Astrocyte of the cerebellum (primary cell): ENCODE results near the gene MOCOS.

Source experiments
- DNase-seq: peaks from one replicate; pipeline ENCODE4 v3.0.0-alpha.2; 2011; ENCODE audit warnings: low read depth
- H3K4me3 ChIP-seq: 2 replicates; pipeline ENCODE4 v1.5.1; 2011; ENCODE audit warnings: mild to moderate bottlenecking, low read depth, low read length, moderate library complexity
- CTCF ChIP-seq: IDR thresholded peaks from 2 replicates; pipeline ENCODE4 v1.5.1; 2012; ENCODE audit warnings: low read length, low read depth, moderate library complexity, mild to moderate bottlenecking; ENCODE audit errors: missing control alignments
- in situ Hi-C: cut with HindIII; loops from 2 replicates; pipeline ENCODE4 v1.10.0; 2017; ENCODE audit warnings: low sequenced_read_pairs

The MOCOS gene

GRCh38 chr18:36176711-36177110 is 10.6 kb upstream of the MOCOS start:
- no peak for TF ChIP-seq CTCF
- DNase-seq, result peak; percentile 42
- in situ Hi-C loops, result no loop called here

GRCh38 chr18:36177913-36178312 is 9.4 kb upstream of the MOCOS start:
- in situ Hi-C loops, result no loop called here
- DNase-seq, result no peak
- H3K4me3 ChIP-seq, result no peak overlapping the region
- TF ChIP-seq CTCF, result no peak

More at GRCh38 chr18:36176711-36177110, 10.6 kb upstream of the MOCOS start:
- H3K4me3 ChIP-seq, result no peak overlapping the region

GRCh38 chr18:36179562-36180355 is 7.5 kb upstream of the MOCOS start:
- no peak for TF ChIP-seq CTCF
- H3K4me3 ChIP-seq, result no peak overlapping the region
- peak; percentile 51 for DNase-seq
- in situ Hi-C loops, result no loop called here

- in situ Hi-C loops, result no loop called here
- H3K4me3 ChIP-seq, result no peak overlapping the region
- no peak for DNase-seq
- TF ChIP-seq CTCF, result no peak
Observed at GRCh38 chr18:36181441-36181840, 5.9 kb upstream of the MOCOS start.

GRCh38 chr18:36181898-36182506 is 5.3 kb upstream of the MOCOS start:
- no peak for TF ChIP-seq CTCF
- DNase-seq, result no peak
- in situ Hi-C loops, result no loop called here
- H3K4me3 ChIP-seq, result no peak overlapping the region

- no peak for TF ChIP-seq CTCF
- in situ Hi-C loops, result no loop called here
Observed at GRCh38 chr18:36183033-36183432, 4.3 kb upstream of the MOCOS start.

More at GRCh38 chr18:36183033-36183432, 4.3 kb upstream of the MOCOS start:
- H3K4me3 ChIP-seq, result no peak overlapping the region
- DNase-seq, result no peak
